Measurements from ENCODE around the gene RGS13. TPM values are rescaled to one million over a fixed set of nuclear protein-coding genes. Genes with fewer than 3 reads are reported as not detected.

RGS13 gene
- total RNA-seq, 1 donor from 2014 or later, result not detected

- no peak for DNase-seq
These were observed 9.4 kb upstream of the RGS13 start for GRCh38 chr1:192626366-192627179.

GRCh38 chr1:192627901-192628300 lies 8.0 kb upstream of the RGS13 start:
- DNase-seq, result no peak

DNA sequence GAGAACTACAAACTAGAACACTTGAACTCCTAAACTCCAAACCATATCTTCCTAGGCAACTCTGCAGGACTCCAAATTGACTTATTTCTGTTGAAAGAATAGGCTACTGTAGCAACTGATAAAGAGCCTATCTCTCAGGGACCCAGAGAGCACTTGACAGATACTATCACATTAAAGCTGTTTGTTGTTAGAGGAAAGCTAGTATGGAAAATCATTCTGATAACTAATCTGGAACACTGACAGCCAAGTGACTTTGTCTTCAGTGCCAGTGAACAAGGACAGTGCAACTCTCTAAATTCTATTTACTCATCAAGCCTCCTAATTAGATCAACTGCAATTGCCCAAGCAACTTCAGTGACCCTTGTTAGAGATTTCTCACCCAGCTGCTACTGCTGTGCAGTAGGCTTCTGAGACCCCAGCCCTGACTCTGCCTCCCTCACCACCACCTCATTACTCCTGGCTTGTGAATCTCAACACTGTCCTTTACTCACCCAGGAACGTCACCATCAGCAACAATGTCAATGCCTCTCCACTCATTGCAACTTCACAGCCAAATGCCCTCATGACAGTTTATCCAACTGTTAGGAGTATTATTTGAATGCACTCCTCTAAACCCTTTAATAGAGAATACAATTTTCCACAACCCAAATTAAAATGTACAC lies 7.4 kb upstream of the RGS13 start:
- no peak for DNase-seq

GRCh38 chr1:192629612-192630011 lies 6.3 kb upstream of the RGS13 start:
- no peak for DNase-seq

GRCh38 chr1:192630521-192631287 lies 5.2 kb upstream of the RGS13 start:
- DNase-seq, result no peak

- no peak for DNase-seq
These were observed 4.2 kb upstream of the RGS13 start for GRCh38 chr1:192631749-192632148.

DNA sequence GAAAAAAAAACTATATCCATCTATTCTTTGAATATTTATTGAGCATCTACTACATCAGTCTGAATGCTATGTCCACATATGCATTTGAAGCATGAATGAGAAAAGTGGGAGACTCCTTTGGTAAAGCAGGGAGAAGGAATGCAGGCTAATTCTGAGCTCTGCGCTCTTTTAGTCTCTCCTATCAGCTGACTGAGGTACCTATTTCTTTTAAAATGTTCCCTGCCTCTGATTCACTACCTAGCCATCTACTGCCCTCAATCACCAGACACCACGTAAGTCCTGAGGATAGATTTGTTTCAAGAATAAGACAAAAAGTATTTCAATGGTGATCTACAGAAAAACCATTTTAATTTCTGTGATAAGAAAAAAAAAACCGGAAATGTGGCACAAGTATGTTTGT lies 3.8 kb upstream of the RGS13 start:
- DNase-seq, result no peak

- no peak for DNase-seq
These were observed 3.1 kb upstream of the RGS13 start for GRCh38 chr1:192632641-192633532.

- no peak for DNase-seq
These were observed 2.3 kb upstream of the RGS13 start for GRCh38 chr1:192633533-192634253.

DNA sequence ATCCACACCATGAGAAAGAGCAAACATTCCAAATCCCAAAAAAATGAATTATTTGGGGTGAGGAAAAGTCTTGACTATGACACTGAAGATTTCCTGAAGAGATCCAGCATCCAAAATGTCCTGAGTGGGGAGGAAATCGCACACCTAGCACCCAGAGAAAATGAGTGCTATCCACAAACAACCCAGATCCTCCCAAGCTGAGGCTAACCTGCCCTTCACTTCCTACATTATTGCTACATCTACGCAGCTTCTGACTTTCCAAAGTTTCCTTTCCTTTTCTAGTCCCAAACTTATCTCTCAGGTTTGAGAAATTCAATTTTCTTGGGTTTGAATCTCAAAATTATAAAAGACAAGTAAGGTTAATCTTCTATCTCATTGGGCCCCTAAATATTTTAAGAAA lies 906 bp upstream of the RGS13 start:
- no peak for DNase-seq

- no peak for DNase-seq
These were observed 3.8 kb downstream of the RGS13 start for GRCh38 chr1:192639607-192640368.

GRCh38 chr1:192652159-192652558 lies 16.2 kb downstream of the RGS13 start:
- DNase-seq, result no peak

DNA sequence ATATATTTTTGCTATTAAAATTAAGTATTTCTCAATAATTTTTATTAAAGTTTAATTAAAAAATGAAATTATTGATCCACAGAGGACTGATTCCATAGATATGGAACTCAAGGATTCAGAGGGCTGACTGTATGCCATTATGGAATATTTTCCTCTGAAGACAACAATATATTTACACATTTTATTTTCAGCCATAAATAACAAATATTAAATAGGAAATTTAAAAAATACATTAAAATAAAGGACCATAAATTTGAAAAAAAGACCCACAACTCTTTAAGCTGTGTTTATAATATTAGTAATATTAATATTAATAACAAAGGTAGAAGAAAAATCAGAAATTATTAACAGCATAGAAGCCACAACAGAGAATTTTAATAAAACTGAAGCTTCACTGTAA lies 18.2 kb downstream of the RGS13 start:
- DNase-seq, result no peak

DNA sequence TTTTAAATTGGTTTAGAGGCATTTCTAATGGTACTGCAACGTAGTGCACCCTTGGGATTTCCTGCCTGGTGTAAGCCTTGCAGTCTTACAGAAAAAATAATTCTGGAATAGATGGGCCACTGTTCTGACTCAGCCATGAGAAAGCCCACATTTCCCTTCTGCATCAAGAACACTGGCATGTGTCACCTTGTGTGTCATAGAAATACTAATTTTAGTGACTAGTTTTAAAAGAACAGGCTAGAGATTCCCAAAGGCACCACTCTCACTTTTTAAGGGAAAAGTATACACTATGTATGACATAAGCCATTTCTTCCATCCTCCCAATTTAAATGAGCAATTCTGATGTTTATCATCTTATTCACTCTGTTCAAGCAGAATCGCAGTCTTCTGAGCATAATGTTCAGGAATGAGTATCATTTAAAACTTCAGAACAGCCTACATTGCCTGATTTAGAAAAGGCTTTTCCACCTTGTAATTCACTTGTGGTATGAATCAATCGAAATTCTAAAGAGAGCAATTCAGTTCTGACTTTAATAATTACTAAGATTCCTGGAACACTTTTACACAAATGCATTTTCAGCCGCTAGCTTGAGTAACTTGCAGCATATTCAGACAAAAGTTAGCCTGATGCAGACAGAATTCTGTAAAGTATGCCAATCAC lies 18.8 kb downstream of the RGS13 start:
- DNase-seq, result peak; percentile 8

- DNase-seq, result no peak
These were observed 21.8 kb downstream of the RGS13 start for GRCh38 chr1:192657760-192658159.

- DNase-seq, result no peak
These were observed 22.3 kb downstream of the RGS13 start for GRCh38 chr1:192658255-192658654.

GRCh38 chr1:192660613-192661012 lies 24.7 kb downstream of the RGS13 start:
- no peak for DNase-seq

GRCh38 chr1:192668409-192668983 lies 32.5 kb downstream of the RGS13 start:
- no peak for DNase-seq

- no peak for DNase-seq
These were observed 33.2 kb downstream of the RGS13 start for GRCh38 chr1:192669174-192669573.

- peak; percentile 60 for DNase-seq
These were observed 39.8 kb downstream of the RGS13 start for GRCh38 chr1:192675716-192676115.

Data from dermis blood vessel endothelial cell (primary cell).